LoVo (cell line): ENCODE data around the gene DENND10.
A peak's percentile ranks its signal among the peaks of the same experiment; 100 is the strongest.
"Not testable (repeated sequence)": the region's sequence is repeated elsewhere in the genome, so short reads cannot be mapped to it uniquely, and the experiment has no call there.

Experiments
- DNase-seq: peaks from one replicate; pipeline ENCODE4 v3.0.0-alpha.2; 2016; ENCODE audit warnings: low spot score

Gene DENND10

DNA sequence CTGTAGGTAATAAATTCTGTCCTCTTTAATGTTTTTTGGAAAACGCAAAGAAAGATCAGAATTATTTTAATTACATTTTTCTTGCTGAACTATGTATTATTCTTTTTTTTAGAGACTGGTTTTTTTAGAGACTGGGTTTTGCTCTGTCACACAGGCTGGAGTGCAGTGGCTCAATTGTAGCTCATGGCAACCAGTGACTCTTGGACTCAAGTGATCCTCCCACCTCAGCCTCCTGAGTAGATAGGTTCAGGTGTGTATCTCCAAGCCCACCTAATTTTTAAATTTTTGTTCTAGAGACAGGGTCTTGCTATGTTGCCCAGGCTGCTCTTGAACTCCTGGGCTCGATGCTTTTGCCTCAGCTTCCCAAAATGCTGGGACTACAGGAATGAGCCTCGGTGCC, 5.3 kb upstream of the DENND10 start:
- no peak for DNase-seq

DNA sequence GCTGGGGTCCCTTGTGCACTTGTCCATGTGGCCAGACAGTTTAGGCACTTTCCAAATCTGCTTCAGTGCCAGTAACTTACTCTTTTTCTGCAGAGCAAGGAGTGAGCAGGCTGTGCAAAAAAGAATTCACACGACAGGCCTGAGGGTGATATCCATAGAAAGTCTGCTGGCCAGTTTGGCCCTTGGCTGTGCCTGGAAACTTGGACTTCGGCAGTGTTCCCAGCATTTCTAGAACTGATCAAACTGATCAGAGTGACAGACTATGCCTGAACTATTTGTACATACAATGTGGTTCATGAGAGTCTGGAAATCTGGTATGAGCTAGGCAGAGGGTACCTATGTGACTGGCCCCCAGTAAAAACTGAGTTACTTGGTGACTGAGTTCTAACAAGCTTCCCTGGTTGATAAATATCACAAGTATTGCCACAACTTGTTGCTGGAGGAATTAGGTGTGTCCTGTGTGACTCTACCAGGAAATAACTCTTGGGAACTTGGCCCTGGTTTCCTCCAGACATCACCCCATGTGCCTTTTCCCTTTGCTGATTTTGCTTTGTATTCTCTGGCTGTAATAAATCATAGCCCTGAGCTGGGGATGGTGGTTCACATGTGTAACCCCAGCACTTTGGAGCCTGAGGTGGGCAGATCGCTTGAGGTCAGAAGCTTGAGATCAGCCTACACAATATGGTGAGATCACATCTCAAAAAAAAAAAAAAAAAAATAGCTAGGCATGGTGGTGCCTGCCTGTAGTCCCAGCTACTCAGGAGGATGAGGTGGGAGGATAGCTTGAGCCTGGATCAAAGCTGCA, 3.3 kb upstream of the DENND10 start:
- peak; percentile 72 for DNase-seq

DNA sequence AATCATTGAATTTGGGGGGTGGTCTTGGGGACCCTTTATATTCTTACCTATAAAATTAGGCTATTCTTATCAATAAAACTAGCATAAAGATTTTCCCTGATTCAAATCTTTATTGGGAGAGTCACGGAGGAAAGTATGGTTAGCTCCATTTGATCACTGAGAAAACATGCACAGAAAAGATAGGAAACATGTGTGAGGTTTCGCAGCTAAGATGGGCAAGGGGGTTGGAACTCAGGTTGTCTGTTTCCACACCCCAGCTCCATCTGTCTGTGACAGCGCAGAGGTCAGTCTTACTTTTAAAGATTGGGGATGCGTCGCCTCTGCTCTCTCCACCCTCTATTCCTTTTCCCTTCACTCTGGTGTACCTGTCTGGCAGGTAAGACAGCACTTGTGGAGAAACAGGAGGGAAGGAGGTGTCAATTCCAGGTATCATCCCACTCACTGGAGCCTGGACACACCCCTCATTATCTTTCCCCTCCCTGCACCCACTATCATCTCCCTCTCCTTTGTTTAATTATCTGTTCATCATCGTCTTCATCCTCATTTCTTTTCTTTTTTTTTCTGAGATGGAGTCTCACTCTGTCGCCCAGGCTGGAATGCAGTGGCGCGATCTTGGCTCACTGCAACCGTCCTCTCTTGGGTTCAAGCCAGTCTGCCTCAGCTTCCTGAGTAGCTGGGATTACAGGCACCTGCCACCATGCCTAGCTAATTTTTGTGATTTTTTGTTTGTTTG, 2.4 kb upstream of the DENND10 start:
- no peak for DNase-seq

DNA sequence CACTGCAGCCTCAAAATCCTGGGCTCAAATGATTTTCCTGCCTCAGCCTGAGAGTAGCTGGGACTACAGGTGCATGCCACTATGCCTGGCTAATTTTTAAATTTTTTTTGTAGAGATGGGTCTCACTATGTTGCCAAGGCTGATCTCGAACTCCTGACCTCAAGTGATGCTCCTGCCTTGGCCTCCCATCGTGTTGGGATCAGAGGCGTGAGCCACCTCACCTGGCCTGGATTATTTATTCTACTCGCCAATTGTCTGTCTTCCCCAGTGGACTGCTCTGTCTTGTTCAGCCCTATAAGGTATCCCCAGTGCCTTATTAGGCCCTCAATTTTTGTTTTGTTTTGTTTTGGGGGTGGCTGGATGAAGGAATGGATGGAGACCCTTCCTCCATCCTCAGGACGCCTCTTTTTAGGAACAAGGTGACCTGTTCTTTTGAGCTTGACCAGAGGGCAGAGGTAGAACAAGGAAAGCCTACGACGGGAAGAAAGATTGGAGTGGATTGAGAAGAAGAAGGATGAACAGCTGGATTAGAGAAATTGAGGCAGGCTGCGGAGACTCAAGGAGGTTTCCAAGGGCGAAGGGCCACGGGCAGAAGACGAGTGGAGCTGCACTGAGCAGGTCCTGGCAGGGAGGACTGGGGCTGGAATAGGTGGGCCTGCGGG, 541 bp upstream of the DENND10 start:
- no peak for DNase-seq

DNA sequence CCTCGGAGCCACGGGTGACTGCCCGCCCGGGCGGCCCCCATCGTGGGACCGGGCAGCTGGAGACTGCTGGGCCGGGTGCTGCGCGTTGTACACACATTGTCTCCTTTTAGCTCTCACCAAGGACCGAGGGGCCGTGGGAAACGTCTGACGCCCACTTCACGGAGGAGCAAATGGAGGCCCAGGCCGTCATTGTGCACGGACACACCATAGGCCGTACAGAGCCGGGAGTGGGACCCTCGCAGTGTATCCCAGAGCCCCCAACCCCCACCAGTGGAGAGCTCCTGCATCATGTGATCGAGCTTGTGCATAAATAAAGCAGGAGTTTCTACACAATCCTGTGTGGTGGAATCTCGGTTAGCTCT, 722 bp downstream of the DENND10 start:
- no peak for DNase-seq

DNA sequence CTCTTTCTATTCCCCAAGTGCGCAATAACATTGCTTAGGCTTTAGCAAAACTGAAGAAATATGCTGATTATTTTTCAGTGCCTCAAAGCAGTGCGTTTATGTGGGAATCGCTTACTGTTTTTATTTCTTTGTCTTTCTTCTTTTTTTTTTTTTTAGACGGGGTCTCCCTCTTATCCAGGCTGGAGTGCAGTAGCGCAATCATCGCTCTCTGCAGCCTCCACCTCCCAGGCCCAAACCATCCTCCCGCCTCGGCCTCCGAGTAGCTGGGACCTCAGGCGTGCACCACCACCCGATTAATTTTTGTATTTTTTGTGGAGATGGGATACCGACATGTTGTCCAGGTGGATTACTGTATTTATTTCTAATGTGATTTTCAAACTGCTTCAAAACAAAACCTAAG, 1.2 kb downstream of the DENND10 start:
- no peak for DNase-seq

DNA sequence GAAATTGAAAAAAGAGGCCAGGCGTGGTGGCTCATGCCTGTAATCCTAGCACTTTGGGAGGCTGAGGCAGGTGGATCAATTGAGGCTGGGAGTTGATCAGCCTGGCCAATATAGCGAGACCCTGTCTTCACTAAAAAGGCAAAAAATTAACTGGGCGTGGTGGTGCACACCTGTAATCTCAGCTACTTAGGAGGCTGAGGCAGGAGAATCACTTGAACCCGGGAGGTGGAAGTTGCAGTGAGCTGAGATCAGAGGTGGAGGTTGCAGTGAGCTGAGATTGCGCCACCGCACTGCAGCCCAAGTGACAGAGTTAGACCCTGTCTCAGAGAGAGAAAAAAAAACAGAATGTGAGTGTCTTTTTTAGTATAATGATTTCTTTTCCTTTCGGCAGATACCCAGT, 2.0 kb downstream of the DENND10 start:
- DNase-seq = not testable (repeated sequence)

DNA sequence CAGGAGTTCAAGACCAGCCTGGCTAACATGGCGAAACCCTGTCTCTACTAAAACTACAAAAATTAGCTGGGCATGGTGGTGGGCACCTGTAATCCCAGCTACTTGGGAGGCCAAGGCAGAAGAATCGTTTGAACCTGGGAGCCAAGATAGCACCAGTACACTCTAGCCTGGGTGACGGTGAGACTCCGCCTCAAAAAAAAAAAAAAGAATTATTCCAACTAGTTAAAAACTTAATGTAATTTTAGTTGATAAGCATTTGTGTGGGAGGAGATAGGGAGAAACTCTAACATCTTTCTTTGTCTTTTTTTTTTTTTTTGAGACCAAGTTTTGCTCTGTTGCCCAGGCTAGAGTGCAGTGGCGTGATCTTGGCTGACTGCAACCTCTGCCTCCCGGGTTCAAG, 3.2 kb downstream of the DENND10 start:
- DNase-seq = not testable (repeated sequence)

DNA sequence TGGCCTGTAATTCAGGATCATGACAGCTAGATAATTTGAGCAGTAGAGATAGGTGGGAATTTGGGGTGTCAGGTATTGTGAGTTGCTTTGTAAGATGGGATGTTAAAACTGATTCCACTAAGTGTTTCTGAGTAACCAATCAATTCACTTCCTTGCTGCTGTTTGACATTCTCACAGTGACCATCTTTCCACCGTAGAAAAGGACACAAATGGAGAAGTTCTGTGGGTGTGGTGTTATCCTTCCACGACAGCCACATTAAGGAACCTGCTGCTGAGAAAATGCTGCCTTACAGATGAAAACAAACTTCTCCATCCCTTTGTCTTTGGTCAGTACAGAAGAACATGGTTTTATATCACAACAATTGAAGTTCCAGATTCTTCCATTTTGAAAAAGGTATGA, 3.9 kb downstream of the DENND10 start:
- DNase-seq = not testable (repeated sequence)

DNA sequence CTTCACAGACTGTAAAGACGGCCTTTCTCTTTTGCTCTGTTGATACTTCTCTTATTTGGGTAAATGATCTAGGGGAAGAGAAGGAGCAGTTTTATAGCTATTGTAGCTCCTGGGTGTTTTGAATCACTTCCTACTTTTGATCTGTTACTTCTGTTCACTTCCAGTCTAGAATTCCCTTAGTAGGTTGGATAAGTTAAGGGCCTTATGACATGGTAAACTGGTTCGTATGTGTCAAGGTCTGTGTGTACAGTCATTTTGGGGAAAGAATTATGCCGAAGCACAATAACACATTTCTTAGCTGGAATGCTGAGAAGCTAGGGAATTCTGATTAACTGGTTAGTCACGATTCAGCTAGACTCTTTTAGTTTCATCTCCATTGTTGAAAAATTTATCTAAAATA, 8.1 kb downstream of the DENND10 start:
- DNase-seq = no peak

DNA sequence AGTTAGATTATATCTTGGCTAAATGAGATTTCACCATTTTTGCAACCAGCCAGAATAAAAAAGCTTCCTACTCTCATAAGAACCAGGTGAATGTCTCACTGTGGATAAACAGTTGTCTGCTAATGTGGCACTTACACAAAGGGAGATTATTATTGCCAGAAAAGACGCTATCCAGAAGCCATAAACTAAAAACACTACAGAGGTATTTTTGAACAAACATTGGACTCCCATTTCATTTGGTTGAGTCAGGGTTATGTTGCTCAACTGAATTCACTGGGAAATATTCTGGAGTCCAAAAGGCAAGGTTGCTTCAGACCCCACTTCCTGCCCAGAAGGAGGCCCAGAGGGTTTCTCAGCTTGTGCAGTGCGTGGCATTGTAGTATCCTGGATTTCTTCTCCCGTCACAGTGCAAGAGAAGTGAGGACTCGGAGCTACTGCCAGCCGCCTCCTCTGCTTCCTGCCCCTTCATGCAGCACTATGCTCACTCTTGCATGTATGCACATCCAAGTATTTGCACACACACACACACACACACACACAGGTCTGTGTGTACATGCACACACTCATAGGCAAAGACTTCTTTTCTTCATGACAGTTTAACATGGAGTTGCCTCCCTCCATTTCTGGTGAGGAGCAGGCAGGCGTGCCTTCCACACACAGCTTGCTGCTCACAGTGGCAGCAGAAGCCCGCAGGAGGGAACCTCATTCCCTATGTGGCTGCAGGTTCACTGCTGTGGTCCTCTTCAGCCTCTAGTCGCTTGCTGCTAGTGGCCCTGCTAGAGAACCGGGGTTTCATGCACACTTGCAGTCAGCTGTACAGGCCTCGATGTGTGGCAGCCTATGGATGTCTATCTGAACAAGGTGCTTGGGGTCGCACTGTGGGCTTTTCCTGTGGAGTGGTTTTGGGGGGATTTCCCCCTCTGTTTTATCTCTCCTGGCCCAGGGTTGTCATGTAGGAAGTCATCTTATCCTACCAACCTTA, 10.1 kb downstream of the DENND10 start:
- DNase-seq = no peak

DNA sequence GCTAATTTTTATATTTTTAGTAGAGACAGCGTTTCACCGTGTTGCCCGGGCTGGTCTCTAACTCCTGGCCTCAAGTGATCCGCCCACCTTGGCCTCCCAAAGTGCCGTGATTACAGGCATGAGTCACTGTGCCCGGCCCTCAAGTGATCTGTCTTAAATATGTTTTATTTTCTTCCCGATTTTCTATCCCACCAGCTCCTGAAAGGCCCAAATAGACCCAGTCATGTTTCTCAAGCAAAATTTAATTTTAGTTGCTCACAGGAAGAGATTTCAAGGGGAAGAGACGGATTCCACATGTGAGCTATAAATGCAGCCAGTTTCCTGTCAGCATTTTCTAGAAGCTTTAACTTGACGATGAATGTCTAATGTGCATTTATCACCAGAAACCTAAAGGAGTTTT, 12.0 kb downstream of the DENND10 start:
- DNase-seq = no peak

DNA sequence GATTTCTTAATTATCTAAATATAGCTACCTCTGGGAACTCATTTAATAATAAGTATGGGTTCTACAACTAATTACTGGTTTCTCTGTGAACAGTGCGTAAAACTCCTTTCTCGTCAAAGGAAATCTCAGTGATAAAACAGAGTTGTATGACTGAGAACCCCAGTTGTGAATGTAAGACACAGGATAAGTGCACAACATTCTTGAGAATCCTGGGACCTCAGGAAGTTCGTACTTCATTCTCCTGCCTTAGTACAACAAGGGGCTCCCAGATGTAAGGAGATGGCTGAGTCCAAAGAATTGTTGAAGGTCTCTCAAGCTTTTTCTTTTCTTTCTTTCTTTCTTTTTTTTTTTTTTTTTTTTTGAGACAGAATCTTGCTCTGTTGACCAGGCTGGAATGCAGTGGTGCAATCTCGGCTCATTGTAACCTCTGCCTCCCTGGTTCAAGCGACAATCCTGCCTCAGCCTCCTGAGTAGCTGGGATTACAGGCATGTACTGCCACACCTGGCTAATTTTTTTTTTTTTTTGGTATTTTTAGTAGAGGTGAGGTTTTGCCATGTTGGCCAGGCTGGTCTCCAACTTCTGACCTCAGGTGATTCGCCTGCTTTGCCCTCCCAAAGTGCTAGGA, 12.5 kb downstream of the DENND10 start:
- DNase-seq = no peak

DNA sequence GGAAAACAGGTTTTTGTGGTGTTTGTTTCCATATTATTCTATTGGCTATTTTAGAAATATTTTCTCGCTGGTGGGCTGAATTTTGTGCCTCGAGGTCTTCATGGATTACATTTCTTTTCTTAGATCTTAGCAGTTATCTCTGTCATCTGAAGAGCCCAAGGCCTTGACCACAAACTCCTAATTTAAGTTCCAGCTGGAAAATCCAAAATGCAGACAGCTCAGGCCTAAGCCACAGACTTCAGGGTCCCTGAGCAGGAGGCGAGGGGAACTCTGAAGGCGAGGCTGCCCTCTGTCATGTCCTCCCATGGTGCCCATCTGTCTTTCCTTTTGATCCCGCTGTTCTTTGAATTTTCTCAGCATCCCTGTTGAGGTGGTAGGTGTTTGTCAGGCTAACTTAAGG, 14.3 kb downstream of the DENND10 start:
- DNase-seq = no peak

DNA sequence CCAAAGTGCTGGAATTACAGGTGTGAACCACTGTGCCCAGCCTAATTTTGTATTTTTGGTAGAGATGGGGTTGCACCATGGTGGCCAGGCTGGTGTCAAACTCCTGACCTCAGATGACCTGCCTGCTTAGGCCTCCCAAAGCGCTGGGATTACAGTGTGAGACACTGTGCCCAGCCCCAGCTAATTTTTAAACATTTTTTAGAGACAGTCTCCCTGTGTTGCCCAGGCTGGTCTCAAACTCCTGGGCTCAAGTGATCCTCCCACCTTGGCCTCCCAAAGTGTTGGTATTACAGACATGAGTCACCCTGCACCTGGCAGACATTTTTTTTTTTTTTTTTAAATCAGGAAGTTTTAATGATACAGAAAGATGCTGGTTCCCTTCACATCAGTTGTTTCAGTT, 15.5 kb downstream of the DENND10 start:
- no peak for DNase-seq

DNA sequence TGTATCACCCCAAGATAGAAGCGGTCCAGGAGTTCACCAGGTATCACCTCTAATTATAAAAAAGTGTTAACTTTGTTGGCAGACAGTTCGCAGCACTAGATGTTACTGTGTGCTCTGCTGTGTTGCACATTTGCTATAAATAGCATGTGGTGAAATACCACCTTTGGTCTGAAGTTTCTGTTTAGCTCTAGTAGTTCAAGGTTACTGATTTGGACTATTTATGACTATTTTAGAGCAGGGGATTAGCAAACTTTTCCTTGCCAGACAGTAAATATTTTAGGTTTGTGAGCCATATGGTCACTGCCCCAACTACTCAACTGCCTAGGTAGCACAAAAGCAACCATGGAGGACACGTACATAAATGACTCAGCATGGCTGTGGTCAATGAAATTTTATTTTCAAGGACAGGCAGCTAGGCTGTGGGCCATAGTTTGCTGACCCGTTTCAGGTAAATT, 16.5 kb downstream of the DENND10 start:
- DNase-seq = no peak

DNA sequence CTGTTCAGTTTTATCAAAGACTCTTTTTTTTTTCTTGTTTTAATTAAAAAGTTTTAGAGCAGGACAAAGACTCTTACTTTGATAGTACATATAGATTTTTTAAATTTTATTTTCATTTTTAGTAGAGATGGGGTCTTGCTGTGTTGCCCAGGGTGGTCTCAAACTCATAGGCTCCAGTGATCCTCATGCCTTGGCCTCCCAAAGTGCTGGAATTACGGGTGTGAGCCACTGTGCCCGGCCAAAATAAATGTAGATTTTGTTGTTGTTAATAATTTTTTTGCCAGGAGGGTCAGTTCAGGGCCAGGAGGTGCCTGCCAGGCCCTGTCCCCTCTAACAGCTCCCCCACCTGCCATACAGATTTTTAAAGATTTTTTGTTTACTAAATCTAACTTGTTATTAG, 17.0 kb downstream of the DENND10 start:
- DNase-seq = no peak

DNA sequence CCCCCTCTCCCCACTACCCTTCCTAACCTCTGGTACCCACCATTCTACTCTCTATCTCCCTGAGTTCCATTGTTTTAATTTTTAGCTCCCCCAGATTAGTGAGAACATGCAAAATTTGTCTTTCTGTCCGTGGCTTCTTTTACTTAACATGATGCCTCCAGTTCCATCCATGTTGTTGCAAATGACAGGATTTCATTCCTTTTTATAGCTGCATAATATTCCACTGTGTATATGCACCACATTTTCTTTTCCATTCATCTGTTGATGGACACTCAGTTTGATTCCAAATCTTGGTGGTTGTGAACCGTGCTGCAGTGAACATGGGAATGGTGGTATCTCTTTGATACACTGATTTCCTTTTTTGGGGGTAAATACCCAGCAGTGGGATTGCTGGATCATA, 22.0 kb downstream of the DENND10 start:
- DNase-seq = no peak

DNA sequence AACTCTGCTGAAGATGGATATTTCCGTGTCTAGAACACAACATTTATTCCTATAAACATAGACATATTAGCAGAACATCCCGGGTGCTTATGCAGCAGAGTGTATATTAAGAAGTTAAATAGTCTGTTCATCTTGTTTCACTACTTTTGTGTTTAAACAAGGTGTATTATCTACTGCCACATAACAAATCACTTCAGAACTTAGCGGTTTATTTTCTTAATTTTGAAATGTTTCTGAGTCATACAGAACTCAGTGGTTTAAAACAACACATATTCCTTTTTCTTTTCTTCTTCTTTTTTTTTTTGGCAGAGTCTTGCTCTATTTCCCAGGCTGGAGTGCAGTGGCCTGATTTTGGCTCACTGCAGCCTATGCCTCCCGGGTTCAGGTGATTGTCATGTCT, 25.8 kb downstream of the DENND10 start:
- no peak for DNase-seq

DNA sequence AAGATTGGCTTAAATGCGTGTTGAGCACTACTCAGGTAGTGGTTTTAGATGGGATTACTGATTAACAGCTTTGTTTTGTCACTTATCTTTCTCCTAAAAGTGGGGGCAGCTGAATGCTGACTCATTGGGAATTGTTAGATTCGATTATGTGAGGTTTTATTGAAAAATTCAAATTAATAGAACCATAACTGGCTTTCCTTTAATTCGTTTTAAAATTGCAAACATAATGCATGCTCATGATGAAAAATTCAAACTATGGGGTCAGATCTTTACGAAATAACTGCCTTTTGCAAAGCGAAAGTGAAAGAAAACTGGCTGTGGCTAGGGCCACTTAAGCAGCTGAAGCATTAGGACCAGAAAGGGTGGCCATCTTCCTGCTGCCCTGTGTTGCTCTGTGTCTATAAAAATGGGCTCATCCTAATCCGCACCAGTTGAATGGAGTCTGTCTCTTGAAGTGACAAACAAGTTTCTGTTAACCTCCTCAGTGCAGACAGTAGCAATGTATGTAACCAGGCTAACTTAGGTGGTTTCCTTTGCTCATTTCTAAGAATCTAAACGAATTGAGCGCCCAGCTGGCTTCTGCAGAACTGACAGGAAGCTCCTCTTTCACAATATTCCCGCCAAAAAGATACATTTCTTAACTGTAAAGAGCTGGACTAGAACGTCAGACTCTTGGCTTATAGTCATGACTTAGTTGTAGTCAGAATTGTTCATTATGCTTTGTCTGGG, 27.8 kb downstream of the DENND10 start:
- peak; percentile 54 for DNase-seq
